Measurements from ENCODE around the gene LPP. TPM values are rescaled to one million over a fixed set of nuclear protein-coding genes. Genes with fewer than 3 reads are reported as not detected.
A peak's percentile ranks its signal among the peaks of the same experiment; 100 is the strongest.

LPP gene
- polyA plus RNA-seq, 3 donors = 14.1 to 23.2 (median 15.3) TPM

GRCh38 chr3:188720636-188721035, 566.7 kb downstream of the LPP start:
- Histone ChIP-seq H3K9me3 (replicated peaks in 1 of 2; ENCODE audit: control insufficient read depth in 1 of 2, insufficient read depth in 1 of 2, low read length in 2 of 2) (no peaks in the 10 kb centered on the region), H3K36me3 (replicated peaks in 1 of 2; ENCODE audit: control insufficient read depth in 1 of 2, insufficient read depth in 2 of 2, low read length in 2 of 2) (no peaks in the 10 kb centered on the region), H3K4me3 (replicated peaks in 1 of 3; ENCODE audit: low read depth in 2 of 3, low read length in 3 of 3) (no peak overlapping the region), H3K27ac (ENCODE audit: low read depth in 1 of 2, low read length in 2 of 2) (no peak overlapping the region), H3K4me2 (replicated peaks; ENCODE audit: extremely low read depth, low read length, poor library complexity, severe bottlenecking) (no peak overlapping the region), H2AFZ (ENCODE audit: insufficient read depth, low read depth, low read length, poor library complexity, severe bottlenecking) (no peak overlapping the region), H3K9ac (ENCODE audit: insufficient read depth, low read length, poor library complexity, severe bottlenecking) (no peak overlapping the region), H3K4me1 (ENCODE audit: control insufficient read depth in 1 of 2, insufficient read depth in 2 of 2, low read length in 2 of 2) (peaks cover 7 to 12% of the 10 kb centered on the region in 2 donors), H3K27me3 (ENCODE audit: control insufficient read depth in 2 of 2, insufficient read depth in 2 of 2, low read length in 2 of 2) (no peaks in the 10 kb centered on the region), H3K79me2 (ENCODE audit: insufficient read depth, low read length) (no peaks in the 10 kb centered on the region), H4K20me1 (ENCODE audit: insufficient read depth, low read length) (no peaks in the 10 kb centered on the region)
- no peaks in the 10 kb centered on the region for H3K9me3 Mint-ChIP-seq
- intact Hi-C loops (cut with micrococcal nuclease) = no loop called here
- no peak overlapping the region for H3K4me3 Mint-ChIP-seq
- peaks cover 6 to 20% of the 10 kb centered on the region in 2 donors for H3K36me3 Mint-ChIP-seq
- DNase-seq = peak; percentile 37 to 48 (median 43)
- H3K4me1 Mint-ChIP-seq = peaks cover 13% of the 10 kb centered on the region
- H3K27me3 Mint-ChIP-seq (ENCODE audit: low read depth in 3 of 3) = peaks cover 0 to 2% (median 0%) of the 10 kb centered on the region in 3 donors
- peak overlapping the region in 2 of 7 donors; percentile 21 to 31 for H3K27ac Mint-ChIP-seq
- TF ChIP-seq CTCF (IDR thresholded peaks at IDR 0.05) = no peak

GRCh38 chr3:188721312-188721711, 567.4 kb downstream of the LPP start:
- Mint-ChIP-seq H3K4me1 (peaks cover 9% of the 10 kb centered on the region), H3K4me3 (no peak overlapping the region), H3K27ac (peak overlapping the region in 1 of 7 donors; percentile 19), H3K36me3 (peaks cover 6 to 18% of the 10 kb centered on the region in 2 donors), H3K27me3 (ENCODE audit: low read depth in 3 of 3) (peaks cover 0 to 2% (median 0%) of the 10 kb centered on the region in 3 donors), H3K9me3 (no peaks in the 10 kb centered on the region)
- Histone ChIP-seq H3K4me1 (ENCODE audit: control insufficient read depth in 1 of 2, insufficient read depth in 2 of 2, low read length in 2 of 2) (peaks cover 7% of the 10 kb centered on the region in 2 donors), H2AFZ (ENCODE audit: insufficient read depth, low read depth, low read length, poor library complexity, severe bottlenecking) (no peak overlapping the region), H3K4me3 (replicated peaks in 1 of 3; ENCODE audit: low read depth in 2 of 3, low read length in 3 of 3) (no peak overlapping the region), H3K27me3 (ENCODE audit: control insufficient read depth in 2 of 2, insufficient read depth in 2 of 2, low read length in 2 of 2) (no peaks in the 10 kb centered on the region), H3K9me3 (replicated peaks in 1 of 2; ENCODE audit: control insufficient read depth in 1 of 2, insufficient read depth in 1 of 2, low read length in 2 of 2) (no peaks in the 10 kb centered on the region), H3K9ac (ENCODE audit: insufficient read depth, low read length, poor library complexity, severe bottlenecking) (no peak overlapping the region), H4K20me1 (ENCODE audit: insufficient read depth, low read length) (no peaks in the 10 kb centered on the region), H3K27ac (ENCODE audit: low read depth in 1 of 2, low read length in 2 of 2) (no peak overlapping the region), H3K79me2 (ENCODE audit: insufficient read depth, low read length) (no peaks in the 10 kb centered on the region), H3K4me2 (replicated peaks; ENCODE audit: extremely low read depth, low read length, poor library complexity, severe bottlenecking) (no peak overlapping the region), H3K36me3 (replicated peaks in 1 of 2; ENCODE audit: control insufficient read depth in 1 of 2, insufficient read depth in 2 of 2, low read length in 2 of 2) (no peaks in the 10 kb centered on the region)
- WGBS (ENCODE audit: insufficient coverage) = no CpG with 5 or more reads among the region's 4 CpGs
- intact Hi-C loops (cut with micrococcal nuclease) = no loop called here
- TF ChIP-seq CTCF (IDR thresholded peaks at IDR 0.05) = no peak
- no peak for DNase-seq

All from CD14-positive monocyte (primary cell).